A549 (cell line): Measurements from ENCODE around the gene KCNMA1. TPM values are rescaled to one million over a fixed set of nuclear protein-coding genes. Genes with fewer than 3 reads are reported as not detected.

Source experiments
- ATAC-seq, 2 experiments: fragments of 200-7000 bp in 1 of 2; fragments of >200 bp in 1 of 2; cut with Nextera tagmentation in 1 of 2; cut with Tn5 transposase in 1 of 2; 3 replicates each; pipeline versions ENCODE4 v1.8.0 to v1.9.1; 2018 to 2020; ENCODE audit warnings: mild to moderate bottlenecking in 1 of 2, moderate library complexity in 1 of 2
- CTCF ChIA-PET: fragments of 300-600 bp; sonication (Branson Sonifier 250); formaldehyde crosslinking; extraction: SDS; loops from one replicate; lab custom pipeline; 2021; ENCODE audit warnings: antibody characterized with exemption, inconsistent platforms; lab: Yijun Ruan, JAX
- POLR2A ChIA-PET: fragments of 350-600 bp; formaldehyde crosslinking; extraction: SDS; loops from one replicate; lab custom pipeline; 2021; ENCODE audit warnings: antibody characterized with exemption, inconsistent platforms; lab: Yijun Ruan, JAX
- DNase-seq, 2 experiments: peaks; one replicate each; pipeline versions ENCODE4 v3.0.0 to v3.0.0-alpha.2; 2011 to 2016; ENCODE audit warnings: low read depth in 1 of 2, low spot score in 1 of 2
- FAIRE-seq: peaks from 2 replicates; lab custom pipeline; 2011; peaks lifted over from hg19 to GRCh38; lab: Jason Lieb, UNC
- H3K27ac ChIP-seq, 2 experiments: fragments of >200 bp; sonication (Bioruptor Twin); formaldehyde crosslinking; 3 replicates each; pipeline ENCODE4 v1.5.1; 2016 to 2017
- H3K4me1 ChIP-seq: fragments of >200 bp; sonication (Bioruptor Twin); formaldehyde crosslinking; 3 replicates; pipeline ENCODE4 v1.6.1; 2016
- H3K4me2 ChIP-seq: fragments of >200 bp; sonication (Bioruptor Twin); formaldehyde crosslinking; 3 replicates; pipeline ENCODE4 v1.6.1; 2016
- H3K4me3 ChIP-seq: fragments of >200 bp; sonication (Bioruptor Twin); formaldehyde crosslinking; 3 replicates; pipeline ENCODE4 v1.5.1; 2016
- H3K9me3 ChIP-seq: fragments of >200 bp; sonication (Bioruptor Twin); formaldehyde crosslinking; 3 replicates; pipeline ENCODE4 v1.6.1; 2016
- BCL3 ChIP-seq: fragments of >200 bp; sonication (Bioruptor Twin); formaldehyde crosslinking; IDR thresholded peaks from 3 replicates; pipeline ENCODE4 v1.6.1; 2016
- BHLHE40 ChIP-seq: IDR thresholded peaks from 2 replicates; pipeline ENCODE4 v1.6.1; 2012; ENCODE audit warnings: low read depth, low read length, inconsistent platforms
- CBX2 ChIP-seq: fragments of 200-600 bp; sonication (generic); IDR thresholded peaks from 2 replicates; pipeline ENCODE4 v1.6.1; 2016; ENCODE audit warnings: low read depth, mild to moderate bottlenecking, borderline replicate concordance
- E2F6 ChIP-seq: IDR thresholded peaks from 2 replicates; pipeline ENCODE4 v1.6.1; 2012; ENCODE audit warnings: low read depth, borderline replicate concordance
- EP300 ChIP-seq, 2 experiments: fragments of >200 bp; sonication (Bioruptor Twin); formaldehyde crosslinking; IDR thresholded peaks; 2 replicates in 1 of 2; 3 replicates in 1 of 2; pipeline ENCODE4 v1.6.1; 2016 to 2017
- FOSL2 ChIP-seq, 2 experiments: fragments of 450-650 bp in 1 of 2; fragments of >200 bp in 1 of 2; sonication (Bioruptor Twin) in 1 of 2; formaldehyde crosslinking; IDR thresholded peaks; 2 replicates each; pipeline versions ENCODE4 v1.5.0 to v1.6.1; 2016 to 2020; ENCODE audit warnings: mild to moderate bottlenecking in 1 of 2, moderate library complexity in 1 of 2
- FOXS1 ChIP-seq: fragments of 250-450 bp; sonication (Bioruptor Pico); IDR thresholded peaks from 2 replicates; pipeline ENCODE4 v1.5.0; 2020; ENCODE audit warnings: mild to moderate bottlenecking, moderate library complexity
- GATA3 ChIP-seq: IDR thresholded peaks from 2 replicates; pipeline ENCODE4 v1.6.1; 2012; ENCODE audit warnings: borderline replicate concordance
- HEYL ChIP-seq: fragments of 250-450 bp; sonication (Bioruptor Pico); IDR thresholded peaks from 2 replicates; pipeline ENCODE4 v1.8.0; 2021; ENCODE audit warnings: mild to moderate bottlenecking, moderate library complexity
- HOXA7 ChIP-seq: fragments of 250-450 bp; sonication (Bioruptor Pico); IDR thresholded peaks from 2 replicates; pipeline ENCODE4 v1.5.0; 2020; ENCODE audit warnings: mild to moderate bottlenecking, moderate library complexity
- HOXB13 ChIP-seq: fragments of 250-450 bp; sonication (Bioruptor Pico); IDR thresholded peaks from 2 replicates; pipeline ENCODE4 v1.5.0; 2020; ENCODE audit warnings: low read depth, mild to moderate bottlenecking, moderate library complexity
- JUN ChIP-seq, 2 experiments: fragments of >200 bp; sonication (Bioruptor Twin); formaldehyde crosslinking; IDR thresholded peaks; 2 replicates in 1 of 2; 3 replicates in 1 of 2; pipeline ENCODE4 v1.6.1; 2016 to 2017
- KDM1A ChIP-seq: fragments of 200-600 bp; sonication (generic); IDR thresholded peaks from 2 replicates; pipeline ENCODE4 v1.6.1; 2016; ENCODE audit warnings: low read depth, mild to moderate bottlenecking
- MAFK ChIP-seq: fragments of 450-650 bp; IDR thresholded peaks from 2 replicates; pipeline ENCODE4 v1.6.1; 2014; ENCODE audit not compliant: partially characterized antibody
- POLR2A ChIP-seq: IDR thresholded peaks from 2 replicates; pipeline ENCODE4 v1.6.1; 2012; ENCODE audit warnings: mild to moderate bottlenecking, low read length
- RAD21 ChIP-seq, 2 experiments: fragments of >200 bp in 1 of 2; sonication (Bioruptor Twin) in 1 of 2; formaldehyde crosslinking in 1 of 2; IDR thresholded peaks in 1 of 2; conservative IDR thresholded peaks in 1 of 2; 2 replicates in 1 of 2; 3 replicates in 1 of 2; pipeline ENCODE4 v1.6.1; 2012 to 2018; ENCODE audit warnings: inconsistent platforms in 1 of 2
- REST ChIP-seq: fragments of 200-600 bp; sonication (generic); IDR thresholded peaks from 2 replicates; pipeline ENCODE4 v1.6.1; 2016; ENCODE audit warnings: antibody characterized with exemption, mild to moderate bottlenecking, moderate library complexity
- RNF2 ChIP-seq: fragments of 200-600 bp; sonication (generic); IDR thresholded peaks from 2 replicates; pipeline ENCODE4 v1.6.1; 2016; ENCODE audit warnings: low read depth, mild to moderate bottlenecking, antibody characterized with exemption, moderate library complexity, borderline replicate concordance
- SREBF2 ChIP-seq: fragments of 450-650 bp; IDR thresholded peaks from 2 replicates; pipeline ENCODE4 v1.6.1; 2014; ENCODE audit warnings: mild to moderate bottlenecking, moderate library complexity
- TFCP2L1 ChIP-seq: fragments of 250-450 bp; sonication (Bioruptor Pico); IDR thresholded peaks from 2 replicates; pipeline ENCODE4 v1.5.0; 2021; ENCODE audit warnings: mild to moderate bottlenecking
- USF2 ChIP-seq: fragments of 450-650 bp; IDR thresholded peaks from 2 replicates; pipeline ENCODE4 v1.6.1; 2014; ENCODE audit warnings: antibody characterized with exemption
- ZC3H11A ChIP-seq: fragments of 450-650 bp; IDR thresholded peaks from 2 replicates; pipeline ENCODE4 v1.6.1; 2014; ENCODE audit warnings: antibody characterized with exemption, mild to moderate bottlenecking
- ZFP36 ChIP-seq: fragments of 450-650 bp; IDR thresholded peaks from 2 replicates; pipeline ENCODE4 v1.6.1; 2014; ENCODE audit warnings: borderline replicate concordance; ENCODE audit not compliant: partially characterized antibody
- ZNF302 ChIP-seq: fragments of 250-450 bp; sonication (Bioruptor Pico); IDR thresholded peaks from 2 replicates; pipeline ENCODE4 v1.9.0; 2021; ENCODE audit warnings: inconsistent platforms, mild to moderate bottlenecking, moderate library complexity
- ZSCAN20 ChIP-seq: fragments of 250-450 bp; sonication (Bioruptor Pico); IDR thresholded peaks from 2 replicates; pipeline ENCODE4 v1.8.0; 2022; ENCODE audit warnings: mild to moderate bottlenecking, moderate library complexity
- WGBS: methylation state at CpG from one replicate; pipeline ENCODE4 v1.1.6; 2017; ENCODE audit errors: missing lambda C conversion rate; 5-methylcytosine and 5-hydroxymethylcytosine counted together
- polyA plus RNA-seq, 4 experiments: library from polyadenylated mRNA; depleted of rRNA in 3 of 4; stranded (reverse); fragments of >200 nt; fragmentation: RNase III in 1 of 4; extraction: RNeasy Plus Mini Kit Qiagen cat#74134 plus additional on column Dnase treatment in 1 of 4; gene quantifications; 2 replicates in 3 of 4; 3 replicates in 1 of 4; pipeline ENCODE4 v1.2.3, GENCODE V29; 2011 to 2017
- TF ChIP-seq, protein P1 (sequence below): fragments of 250-450 bp; sonication (Bioruptor Pico); IDR thresholded peaks from 2 replicates; pipeline ENCODE4 v1.5.0; 2020; ENCODE audit warnings: low read depth, mild to moderate bottlenecking, moderate library complexity
- TF ChIP-seq, protein P2 (sequence below): IDR thresholded peaks from 2 replicates; pipeline ENCODE4 v1.6.1; 2012

KCNMA1 gene
- polyA plus RNA-seq, 2 of the 4 experiments (the other 2 are of a cell fraction): 14.9 to 30.6 TPM

GRCh38 chr10:76920581-76920980 lies 717.0 kb downstream of the KCNMA1 start:
- POLR2A ChIA-PET: no interaction called here
- CTCF ChIA-PET: no interaction called here
- Histone ChIP-seq H3K9me3 (no peaks in the 10 kb centered on the region), H3K27ac (no peak overlapping the region), H3K4me2 (no peak overlapping the region), H3K4me1 (no peaks in the 10 kb centered on the region), H3K4me3 (no peak overlapping the region)
- DNase-seq: no peak
- TF ChIP-seq KDM1A (no peak), HOXB13 (CRISPR knock-in tag) (no peak), RNF2 (no peak), FOSL2 (IDR thresholded peaks at IDR 0.05) (no peak), FOSL2 (CRISPR knock-in tag; IDR thresholded peaks at IDR 0.05) (no peak), FOXS1 (CRISPR knock-in tag) (no peak), HOXA7 (CRISPR knock-in tag) (no peak), ZNF302 (CRISPR knock-in tag) (no peak), SREBF2 (no peak), ZSCAN20 (CRISPR knock-in tag) (no peak), ZC3H11A (no peak), CBX2 (no peak), HEYL (CRISPR knock-in tag) (no peak), BCL3 (no peak), E2F6 (no peak), TFCP2L1 (CRISPR knock-in tag) (no peak), MAFK (no peak), RAD21 (conservative IDR thresholded peaks at IDR 0.05 in 1 of 2, IDR thresholded peaks at IDR 0.05 in 1 of 2) (no peak), GATA3 (no peak), REST (no peak)
- TF ChIP-seq, protein P1, sequence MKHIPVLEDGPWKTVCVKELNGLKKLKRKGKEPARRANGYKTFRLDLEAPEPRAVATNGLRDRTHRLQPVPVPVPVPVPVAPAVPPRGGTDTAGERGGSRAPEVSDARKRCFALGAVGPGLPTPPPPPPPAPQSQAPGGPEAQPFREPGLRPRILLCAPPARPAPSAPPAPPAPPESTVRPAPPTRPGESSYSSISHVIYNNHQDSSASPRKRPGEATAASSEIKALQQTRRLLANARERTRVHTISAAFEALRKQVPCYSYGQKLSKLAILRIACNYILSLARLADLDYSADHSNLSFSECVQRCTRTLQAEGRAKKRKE (CRISPR knock-in tag): no peak
- 86% methylated on average over 2 of the region's 2 CpGs for WGBS
- ATAC-seq: no peak
- no peak for FAIRE-seq

GRCh38 chr10:76918106-76918505 lies 719.5 kb downstream of the KCNMA1 start:
- CTCF ChIA-PET: interaction anchor here (1.4 kb wide), 2 partner anchors 53 to 67 kb away, joined by 3 to 4 read pairs; no protein-coding TSS in a partner anchor
- DNase-seq: no peak
- POLR2A ChIA-PET: no interaction called here
- 4% methylated on average over 1 of the region's 1 CpG for WGBS
- Histone ChIP-seq H3K9me3 (no peaks in the 10 kb centered on the region), H3K27ac (no peak overlapping the region), H3K4me1 (no peaks in the 10 kb centered on the region), H3K4me3 (no peak overlapping the region), H3K4me2 (no peak overlapping the region)
- ATAC-seq: no peak
- no peak for FAIRE-seq
- TF ChIP-seq BHLHE40 (no peak), HEYL (CRISPR knock-in tag) (no peak), HOXB13 (CRISPR knock-in tag) (no peak), POLR2A (no peak), JUN (IDR thresholded peaks at IDR 0.05) (no peak), USF2 (no peak), ZFP36 (no peak), REST (no peak), EP300 (IDR thresholded peaks at IDR 0.05) (no peak)
- TF ChIP-seq, protein P2, sequence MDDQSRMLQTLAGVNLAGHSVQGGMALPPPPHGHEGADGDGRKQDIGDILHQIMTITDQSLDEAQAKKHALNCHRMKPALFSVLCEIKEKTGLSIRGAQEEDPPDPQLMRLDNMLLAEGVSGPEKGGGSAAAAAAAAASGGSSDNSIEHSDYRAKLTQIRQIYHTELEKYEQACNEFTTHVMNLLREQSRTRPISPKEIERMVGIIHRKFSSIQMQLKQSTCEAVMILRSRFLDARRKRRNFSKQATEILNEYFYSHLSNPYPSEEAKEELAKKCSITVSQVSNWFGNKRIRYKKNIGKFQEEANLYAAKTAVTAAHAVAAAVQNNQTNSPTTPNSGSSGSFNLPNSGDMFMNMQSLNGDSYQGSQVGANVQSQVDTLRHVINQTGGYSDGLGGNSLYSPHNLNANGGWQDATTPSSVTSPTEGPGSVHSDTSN: no peak
